CD4-positive, alpha-beta T cell treated with Interferon gamma for 1 hour (primary cell): ENCODE measurements around the gene PNMA8A.
"Not testable (repeated sequence)": the region's sequence is repeated elsewhere in the genome, so short reads cannot be mapped to it uniquely, and the experiment has no call there.

Source experiments
- DNase-seq: peaks from one replicate; pipeline ENCODE4 v3.0.0-alpha.2; 2020

PNMA8A gene

DNA sequence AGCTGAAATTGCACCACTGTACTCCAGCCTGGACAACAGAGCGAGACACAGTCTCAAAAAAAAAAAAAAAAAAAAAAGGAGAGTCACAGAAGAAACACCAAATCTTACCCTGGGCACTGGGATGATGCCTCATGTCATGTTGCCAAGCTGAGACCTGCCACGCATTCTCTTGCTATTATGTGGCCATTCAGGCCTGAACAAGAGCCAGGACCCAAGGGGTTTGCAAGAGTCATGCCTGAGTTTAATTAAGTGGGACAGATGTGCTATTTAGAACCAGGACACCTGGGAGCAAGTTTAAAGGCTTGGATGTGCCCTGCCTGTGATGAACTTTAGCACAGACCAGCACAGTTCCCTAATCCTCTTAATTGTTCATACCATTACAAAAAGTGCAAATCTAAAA is 9.8 kb downstream of the PNMA8A start:
- no peak for DNase-seq

DNA sequence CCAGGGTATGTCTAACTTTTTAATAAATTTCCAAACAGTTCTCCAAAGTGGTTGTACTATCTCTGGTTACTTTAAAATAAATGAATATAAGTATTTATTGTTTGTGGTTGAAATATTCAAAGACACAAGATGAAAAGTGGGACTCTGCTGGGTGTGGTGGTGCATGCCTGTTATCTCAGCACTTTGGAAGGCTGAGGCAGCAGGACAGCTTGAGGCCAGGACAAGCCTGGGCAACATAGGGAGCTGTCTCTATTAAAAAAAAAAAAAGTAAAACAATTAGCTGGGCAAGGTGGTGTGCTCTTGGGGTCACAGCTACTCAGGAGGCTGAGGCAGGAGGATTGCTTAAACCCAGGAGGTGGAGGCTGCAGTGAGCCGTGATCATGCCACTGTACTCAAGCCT is 10.4 kb downstream of the PNMA8A start:
- DNase-seq = no peak

- DNase-seq = no peak
Measured at GRCh38 chr19:46460055-46460454, 11.3 kb downstream of the PNMA8A start.

- no peak for DNase-seq
Measured at GRCh38 chr19:46456930-46457329, 14.4 kb downstream of the PNMA8A start.

DNA sequence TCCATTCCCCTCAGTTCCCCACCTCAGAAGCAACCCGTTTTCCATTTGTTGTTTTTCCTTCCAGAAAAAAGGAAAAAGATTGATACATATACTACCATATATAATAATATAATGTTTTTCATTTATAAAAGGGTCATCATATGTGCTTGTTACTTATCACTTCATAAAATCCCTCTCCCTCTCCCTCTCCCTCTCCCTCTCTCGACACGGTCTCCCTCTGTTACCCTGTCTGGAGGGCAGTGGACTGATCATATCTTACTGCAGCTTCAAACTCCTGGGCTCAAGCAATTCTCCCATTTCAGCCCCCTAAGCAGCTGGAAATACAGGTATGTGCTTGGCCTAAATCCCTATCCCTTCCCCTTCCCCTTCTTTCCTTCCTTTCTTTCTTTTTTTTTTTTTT is 17.1 kb downstream of the PNMA8A start:
- no peak for DNase-seq

GRCh38 chr19:46453661-46454060 is 17.7 kb downstream of the PNMA8A start:
- DNase-seq = no peak

DNA sequence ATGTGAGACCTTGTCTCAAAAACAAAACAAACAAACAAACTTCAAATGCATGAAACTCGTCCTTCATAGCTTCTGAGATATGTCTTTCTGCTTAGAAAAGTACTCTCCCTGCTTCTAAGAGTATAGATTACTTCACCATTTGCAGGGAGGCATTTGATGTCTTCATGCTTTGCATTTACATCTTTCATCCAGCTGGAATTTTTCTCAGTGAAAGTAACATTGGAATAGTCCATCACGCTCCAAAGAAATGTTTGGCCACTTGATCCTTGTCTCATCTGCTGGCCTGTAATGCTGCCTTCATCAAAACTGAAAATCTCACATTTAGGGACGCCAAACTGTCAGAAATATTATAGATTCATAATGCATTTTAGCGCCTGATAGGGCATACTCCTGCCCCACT is 19.2 kb downstream of the PNMA8A start:
- no peak for DNase-seq

DNA sequence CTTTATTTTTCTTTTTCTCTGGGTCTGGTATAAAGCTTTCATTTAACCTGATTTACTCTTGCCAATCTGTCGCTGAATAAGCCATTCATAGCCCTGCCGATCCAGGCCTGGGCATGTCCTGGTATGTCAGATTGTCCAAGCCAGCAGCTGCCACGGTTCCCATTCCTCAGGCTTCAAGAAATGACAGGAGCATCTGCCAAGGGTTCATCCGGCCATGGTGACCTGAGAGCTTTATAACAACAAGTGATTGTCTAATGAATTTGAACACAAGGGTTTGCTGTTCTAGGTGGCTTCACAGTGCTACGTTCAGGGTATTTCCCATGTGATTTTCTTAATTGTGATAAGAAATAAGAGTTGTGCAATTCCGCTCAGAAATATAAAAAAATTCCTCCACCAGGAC is 20.0 kb downstream of the PNMA8A start:
- no peak for DNase-seq

GRCh38 chr19:46450737-46451136 is 20.6 kb downstream of the PNMA8A start:
- no peak for DNase-seq

DNA sequence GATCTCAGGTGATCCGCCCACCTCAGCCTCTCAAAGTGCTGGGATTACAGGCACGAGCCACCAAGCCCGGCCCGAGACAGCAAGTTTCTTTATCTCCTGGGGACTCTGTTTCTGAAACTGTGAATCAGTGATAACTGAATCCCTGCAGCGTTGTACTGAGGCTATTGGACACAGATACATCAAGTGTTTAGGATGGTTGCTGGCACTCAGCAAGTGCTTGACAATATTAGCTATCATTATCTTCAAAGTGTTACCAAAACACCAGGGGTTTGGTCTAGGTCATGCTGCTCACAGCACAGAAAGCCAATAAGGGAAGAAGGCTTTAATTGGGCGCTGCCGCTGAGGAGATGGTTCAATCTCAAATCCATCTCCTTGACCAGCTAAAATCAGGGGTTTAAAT is 22.1 kb downstream of the PNMA8A start:
- no peak for DNase-seq

DNA sequence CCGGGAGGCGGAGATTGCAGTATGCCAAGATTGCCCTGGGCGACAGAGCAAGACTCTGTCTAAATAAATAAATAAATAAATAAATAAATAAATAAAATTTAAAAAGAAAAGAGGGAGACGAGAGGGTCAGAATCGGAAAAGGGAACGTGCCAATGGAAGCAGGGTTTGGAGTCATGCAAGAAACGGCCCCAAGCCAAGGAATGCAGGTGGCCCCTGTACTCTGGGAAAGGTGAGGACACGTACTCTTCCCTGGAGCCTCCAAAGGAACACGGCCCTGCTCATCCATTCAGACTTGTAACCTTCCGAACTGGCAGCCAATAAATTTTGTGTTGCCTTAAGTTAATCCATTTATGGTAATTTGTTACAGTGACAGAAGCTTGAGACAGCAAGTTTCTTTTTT is 22.8 kb downstream of the PNMA8A start:
- no peak for DNase-seq

GRCh38 chr19:46447824-46448223 is 23.5 kb downstream of the PNMA8A start:
- no peak for DNase-seq

DNA sequence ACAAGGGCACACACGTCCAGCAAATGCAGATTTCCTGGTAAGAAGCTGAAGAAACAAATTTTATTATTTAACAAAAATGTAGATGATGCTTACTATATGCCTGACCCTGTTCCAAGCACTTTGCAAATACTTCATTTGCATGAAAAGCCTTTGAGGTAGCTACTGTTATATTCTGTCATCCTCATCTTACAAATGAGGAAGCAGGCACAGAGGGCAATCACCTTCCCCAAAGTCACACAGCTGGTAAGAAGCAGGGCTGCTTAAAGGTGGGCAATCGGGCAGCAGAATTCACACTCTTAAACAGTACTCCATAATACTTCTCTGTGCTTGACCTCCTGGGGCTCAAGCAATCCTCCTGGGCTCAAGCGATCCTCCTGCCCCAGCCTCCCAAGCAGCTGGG is 24.4 kb downstream of the PNMA8A start:
- no peak for DNase-seq

GRCh38 chr19:46446021-46446420 is 25.3 kb downstream of the PNMA8A start:
- DNase-seq = no peak

DNA sequence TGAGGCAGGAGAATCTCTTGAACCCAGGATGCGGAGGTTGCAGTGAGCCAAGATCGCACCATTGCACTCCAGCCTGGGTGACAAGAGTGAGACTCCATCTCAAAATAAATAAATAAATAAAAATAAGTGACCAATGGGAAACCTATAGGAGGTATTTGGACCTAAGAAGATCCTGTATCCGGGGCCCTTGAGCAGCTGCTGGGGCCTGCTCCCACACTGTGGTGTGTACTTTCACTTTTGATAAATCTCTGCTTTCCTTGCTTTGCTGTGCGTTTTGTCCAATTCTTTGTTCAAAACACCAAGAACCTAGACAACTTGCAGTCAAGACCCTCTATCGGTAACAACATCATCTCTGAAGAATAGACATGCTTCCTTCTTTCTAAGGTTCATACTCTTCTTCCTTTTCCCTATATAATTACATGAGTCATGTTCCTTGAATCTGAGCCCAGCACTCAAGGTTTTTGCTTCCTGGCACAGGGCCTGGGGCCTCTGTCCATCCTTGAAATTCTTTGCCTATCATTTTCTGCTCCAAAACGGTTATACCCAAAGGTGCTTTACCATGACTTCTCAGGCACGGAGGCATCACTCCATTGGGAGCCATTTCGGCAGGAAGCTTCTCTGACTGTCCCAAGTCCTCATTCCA is 28.4 kb downstream of the PNMA8A start:
- DNase-seq = no peak

GRCh38 chr19:46441866-46442265 is 29.5 kb downstream of the PNMA8A start:
- no peak for DNase-seq

GRCh38 chr19:46435689-46436088 is 35.7 kb downstream of the PNMA8A start:
- DNase-seq = not testable (repeated sequence)

DNA sequence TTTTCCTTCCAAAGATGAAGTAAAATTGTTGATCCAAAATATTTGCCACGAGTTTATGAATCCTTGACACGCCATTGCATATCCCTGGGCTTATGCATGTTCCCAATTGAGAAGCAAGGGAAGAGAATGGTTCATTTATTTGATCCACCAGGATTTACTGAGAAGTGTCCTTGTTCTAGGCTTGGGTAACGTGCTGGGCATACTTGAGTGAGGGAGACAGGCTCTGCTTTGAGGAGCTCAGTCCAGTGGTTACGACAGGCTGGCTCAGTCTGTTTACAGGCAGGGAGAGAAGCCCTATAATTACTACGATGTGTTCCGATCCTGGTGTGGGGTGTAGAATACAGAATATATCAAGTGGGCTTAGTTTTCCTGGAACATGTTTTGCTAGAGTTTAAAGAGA is 36.4 kb downstream of the PNMA8A start:
- DNase-seq = no peak

GRCh38 chr19:46433470-46433869 is 37.9 kb downstream of the PNMA8A start:
- DNase-seq = not testable (repeated sequence)

GRCh38 chr19:46431824-46432223 is 39.5 kb downstream of the PNMA8A start:
- DNase-seq = no peak

DNA sequence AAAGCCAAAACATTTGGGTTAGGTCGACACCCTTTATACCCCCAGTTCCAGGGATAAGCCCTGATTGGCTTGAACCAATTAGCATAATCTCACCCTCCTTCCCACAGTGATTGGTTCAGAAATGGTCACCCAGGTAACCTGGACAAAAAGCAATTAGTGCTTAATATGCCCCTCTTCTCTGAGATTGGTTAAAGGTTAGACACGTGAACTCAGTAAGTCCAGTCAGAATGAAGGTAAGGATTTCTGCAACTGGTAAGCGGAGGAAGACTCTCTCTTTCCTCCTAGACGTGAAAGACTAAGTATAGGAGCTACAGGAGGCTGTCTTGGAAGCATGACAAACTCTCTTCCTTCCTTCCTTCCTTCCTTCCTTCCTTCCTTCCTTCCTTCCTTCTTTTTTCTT is 41.4 kb downstream of the PNMA8A start:
- DNase-seq = no peak

DNA sequence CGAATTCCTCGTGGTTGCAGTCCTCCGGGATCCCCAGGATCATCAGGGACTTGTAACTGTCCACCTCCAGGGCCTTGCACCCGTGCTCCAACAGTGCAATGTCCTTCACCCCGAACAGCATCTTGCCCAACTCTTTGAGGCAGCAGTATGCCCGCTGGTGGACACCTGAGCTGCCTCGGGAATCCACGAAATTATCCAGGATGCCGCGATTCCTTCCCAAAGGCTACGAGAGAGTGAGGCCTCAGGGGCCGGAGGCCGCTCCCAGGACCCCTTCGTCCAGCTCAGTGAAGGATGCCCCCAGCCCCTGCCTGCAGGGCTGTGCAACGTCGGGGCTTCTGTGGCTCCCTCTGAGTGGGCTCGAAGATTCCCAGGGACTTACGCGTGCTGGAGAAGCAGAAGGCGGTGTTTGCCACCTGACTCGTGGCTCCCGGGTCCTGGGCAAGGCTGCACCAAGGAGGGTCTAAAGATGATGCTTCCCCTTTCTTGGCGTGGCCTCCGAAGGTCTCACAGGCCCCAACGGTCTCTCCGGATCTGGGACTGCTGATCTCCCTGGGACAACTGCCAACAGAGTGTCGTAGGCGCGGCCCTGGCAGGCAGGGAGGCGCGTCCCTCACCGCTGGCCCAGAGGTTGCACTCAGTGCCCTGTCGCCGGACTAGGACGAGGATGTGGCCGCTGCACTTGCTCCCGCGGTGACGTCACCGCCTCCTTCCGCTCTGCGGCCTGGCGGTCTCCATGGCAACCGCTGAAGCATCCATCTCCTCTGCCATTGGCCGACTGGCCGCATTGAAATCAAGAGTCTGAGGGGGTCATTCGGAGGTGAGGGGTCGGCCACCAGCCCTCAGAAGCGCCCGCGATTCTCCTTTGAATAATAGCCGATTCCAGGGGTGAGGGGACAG is 42.9 kb downstream of the PNMA8A start, which contains the start of gene PNMA8C:
Gene PNMA8C (minus strand): TSS at position 698 of the 897 bp plus-strand sequence. CDS start 577 bp downstream, at position 121.
- peak; percentile 78 for DNase-seq

- DNase-seq = no peak
Measured at GRCh38 chr19:46427518-46428045, 43.8 kb downstream of the PNMA8A start.
